MM.1S (cell line): ENCODE results near the gene EML1.

Experiments
- DNase-seq: peaks from one replicate; pipeline ENCODE4 v3.0.0-alpha.2; 2015
- H2AFZ ChIP-seq: fragments of 300-600 bp; sonication (generic); 2 replicates; pipeline ENCODE4 v1.6.0; 2016; ENCODE audit warnings: antibody characterized with exemption, low read length
- H3F3A ChIP-seq: fragments of 300-600 bp; sonication (generic); 2 replicates; pipeline ENCODE4 v1.6.1; 2016; ENCODE audit warnings: mild to moderate bottlenecking, antibody characterized with exemption, low read length, moderate library complexity, mixed read lengths; ENCODE audit not compliant: insufficient read depth
- H3K27ac ChIP-seq: fragments of 300-600 bp; sonication (generic); 2 replicates; pipeline ENCODE4 v1.5.1; 2016; ENCODE audit warnings: mild to moderate bottlenecking, low read length
- H3K27me3 ChIP-seq: fragments of 300-600 bp; sonication (generic); replicated peaks from 2 replicates; pipeline ENCODE4 v1.6.0; 2016; ENCODE audit warnings: low read length; ENCODE audit not compliant: insufficient read depth
- H3K36me3 ChIP-seq: fragments of 300-600 bp; sonication (generic); replicated peaks from 2 replicates; pipeline ENCODE4 v1.6.1; 2016; ENCODE audit warnings: mild to moderate bottlenecking, low read length, mixed read lengths; ENCODE audit not compliant: insufficient read depth
- H3K4me1 ChIP-seq: fragments of 300-600 bp; sonication (generic); 2 replicates; pipeline ENCODE4 v1.6.1; 2016; ENCODE audit warnings: low read length, mixed read lengths
- H3K4me2 ChIP-seq: fragments of 300-600 bp; sonication (generic); 2 replicates; pipeline ENCODE4 v1.6.0; 2016; ENCODE audit warnings: low read depth, low read length
- H3K4me3 ChIP-seq: fragments of 300-600 bp; sonication (generic); 2 replicates; pipeline ENCODE4 v1.5.1; 2016; ENCODE audit warnings: low read length, mixed read lengths
- H3K79me2 ChIP-seq: fragments of 300-600 bp; sonication (generic); 2 replicates; pipeline ENCODE4 v1.6.1; 2016; ENCODE audit warnings: mixed run types, low read length, mixed read lengths
- H3K9ac ChIP-seq: fragments of 300-600 bp; sonication (generic); 2 replicates; pipeline ENCODE4 v1.6.1; 2016; ENCODE audit warnings: low read length, mixed read lengths
- H3K9me2 ChIP-seq: fragments of 300-600 bp; sonication (generic); replicated peaks from 2 replicates; pipeline ENCODE4 v1.6.1; 2016; ENCODE audit warnings: mild to moderate bottlenecking, low read length, mixed read lengths; ENCODE audit not compliant: insufficient read depth
- H3K9me3 ChIP-seq: fragments of 300-600 bp; sonication (generic); replicated peaks from 2 replicates; pipeline ENCODE4 v1.6.1; 2016; ENCODE audit warnings: mild to moderate bottlenecking, low read length, mixed read lengths; ENCODE audit not compliant: insufficient read depth
- H4K20me1 ChIP-seq: fragments of 300-600 bp; sonication (generic); 2 replicates; pipeline ENCODE4 v1.6.1; 2016; ENCODE audit warnings: mild to moderate bottlenecking, low read length, moderate library complexity, mixed read lengths; ENCODE audit not compliant: insufficient read depth
- CTCF ChIP-seq: fragments of 300-600 bp; sonication (generic); IDR thresholded peaks from 2 replicates; pipeline ENCODE4 v1.5.1; 2016; ENCODE audit warnings: antibody characterized with exemption, low read length, mixed read lengths
- EZH2 ChIP-seq: fragments of 300-600 bp; sonication (generic); optimal IDR thresholded peaks from 2 replicates; pipeline ENCODE3; 2017; ENCODE audit warnings: low read depth, mild to moderate bottlenecking, antibody characterized with exemption, low read length, mixed read lengths
- EZH2phosphoT487 ChIP-seq: fragments of 300-600 bp; sonication (generic); IDR thresholded peaks from 2 replicates; pipeline ENCODE4 v1.6.1; 2018; ENCODE audit warnings: antibody characterized with exemption, low read length

The EML1 gene

GRCh38 chr14:99803803-99804202 is 10.6 kb downstream of the EML1 start:
- H3K4me2 ChIP-seq: no peak overlapping the region
- no peaks in the 10 kb centered on the region for H3K27me3 ChIP-seq
- no peaks in the 10 kb centered on the region for H3K9me2 ChIP-seq
- no peaks in the 10 kb centered on the region for H4K20me1 ChIP-seq
- no peak for DNase-seq
- H3F3A ChIP-seq: no peaks in the 10 kb centered on the region
- no peak overlapping the region for H3K27ac ChIP-seq
- H3K9me3 ChIP-seq: no peaks in the 10 kb centered on the region
- H3K9ac ChIP-seq: no peak overlapping the region
- H2AFZ ChIP-seq: no peak overlapping the region
- H3K36me3 ChIP-seq: no peaks in the 10 kb centered on the region
- H3K79me2 ChIP-seq: no peaks in the 10 kb centered on the region
- TF ChIP-seq CTCF: no peak
- TF ChIP-seq EZH2: no peak
- no peak for TF ChIP-seq EZH2phosphoT487
- no peaks in the 10 kb centered on the region for H3K4me1 ChIP-seq
- no peak overlapping the region for H3K4me3 ChIP-seq

GRCh38 chr14:99805757-99806439 is 12.7 kb downstream of the EML1 start:
- H4K20me1 ChIP-seq: no peaks in the 10 kb centered on the region
- no peak overlapping the region for H3K4me2 ChIP-seq
- H3K27me3 ChIP-seq: no peaks in the 10 kb centered on the region
- no peaks in the 10 kb centered on the region for H3F3A ChIP-seq
- no peak overlapping the region for H3K4me3 ChIP-seq
- H3K27ac ChIP-seq: no peak overlapping the region
- no peaks in the 10 kb centered on the region for H3K9me3 ChIP-seq
- H3K36me3 ChIP-seq: no peaks in the 10 kb centered on the region
- no peak overlapping the region for H3K9ac ChIP-seq
- no peak overlapping the region for H2AFZ ChIP-seq
- H3K79me2 ChIP-seq: no peaks in the 10 kb centered on the region
- TF ChIP-seq CTCF (no peak), EZH2 (no peak), EZH2phosphoT487 (no peak)
- H3K9me2 ChIP-seq: no peaks in the 10 kb centered on the region
- DNase-seq: no peak
- no peaks in the 10 kb centered on the region for H3K4me1 ChIP-seq

- Histone ChIP-seq H3K4me3 (no peak overlapping the region), H3K4me2 (no peak overlapping the region), H3K4me1 (no peaks in the 10 kb centered on the region), H2AFZ (no peak overlapping the region), H3F3A (no peaks in the 10 kb centered on the region), H3K79me2 (no peaks in the 10 kb centered on the region), H3K27ac (no peak overlapping the region), H4K20me1 (no peaks in the 10 kb centered on the region), H3K9me2 (no peaks in the 10 kb centered on the region), H3K9me3 (no peaks in the 10 kb centered on the region), H3K27me3 (no peaks in the 10 kb centered on the region), H3K36me3 (no peaks in the 10 kb centered on the region), H3K9ac (no peak overlapping the region)
- TF ChIP-seq CTCF (no peak), EZH2phosphoT487 (no peak), EZH2 (no peak)
- DNase-seq: no peak
These were observed 13.6 kb downstream of the EML1 start for GRCh38 chr14:99806836-99807235.
